Activated CD4-positive, CD25-positive, alpha-beta regulatory T cell treated with anti-CD3 and anti-CD28 coated beads, Interleukin-2, amount 50 U/mL, for 16 hours (primary cell): ENCODE measurements around the gene RPL28.
"Not testable (repeated sequence)": the region's sequence is repeated elsewhere in the genome, so short reads cannot be mapped to it uniquely, and the experiment has no call there.

ENCODE experiments used
- DNase-seq: peaks from one replicate; pipeline ENCODE4 v3.0.0-alpha.2; 2020; ENCODE audit warnings: low read depth, low spot score

The RPL28 gene

GRCh38 chr19:55391702-55392615 lies 6.2 kb downstream of the RPL28 start:
- DNase-seq = no peak

DNA sequence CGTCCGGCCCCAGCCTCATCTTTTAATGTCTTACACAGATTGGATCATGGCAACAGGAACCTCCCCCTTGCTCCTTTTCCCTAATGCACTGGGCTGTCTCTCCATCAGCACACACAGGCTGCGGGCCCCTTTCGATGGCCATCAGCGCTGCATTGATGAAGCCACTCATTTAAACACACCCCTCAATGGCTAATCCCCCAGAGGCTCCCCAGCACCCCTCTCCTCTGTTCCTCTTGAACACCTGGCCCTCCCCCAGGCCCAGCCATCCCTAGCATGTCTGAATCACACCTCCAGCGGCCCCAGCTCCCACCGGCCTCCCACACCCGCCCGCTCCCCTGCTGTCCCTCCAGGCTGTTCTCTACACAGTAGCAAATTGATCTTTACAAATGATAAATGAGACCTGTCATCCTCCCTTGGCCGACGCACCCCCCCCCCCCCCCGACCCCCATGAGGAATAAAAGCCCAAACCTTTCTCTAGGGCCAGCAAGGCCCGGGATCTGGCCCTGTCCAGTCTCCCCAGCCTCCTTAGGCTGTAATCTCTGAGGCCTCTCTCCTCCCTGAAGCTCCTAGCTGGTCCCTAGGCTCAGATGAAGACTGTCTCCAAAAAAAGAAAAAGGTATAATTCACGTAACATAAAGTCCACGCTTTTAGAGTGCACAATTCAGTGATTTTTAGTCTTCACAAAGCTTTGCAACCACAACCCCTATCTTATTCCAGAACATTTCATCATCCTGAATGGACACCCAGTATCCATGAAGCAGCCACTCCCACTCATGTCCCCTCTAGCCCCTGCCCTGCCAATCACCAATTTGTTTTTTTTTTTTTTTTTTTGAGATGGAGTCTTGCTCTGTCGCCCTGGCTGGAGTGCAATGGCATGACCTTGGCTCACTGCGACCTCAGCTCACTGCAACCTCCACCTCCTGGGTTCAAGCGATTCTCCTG lies 7.4 kb downstream of the RPL28 start:
- no peak for DNase-seq

GRCh38 chr19:55398200-55398925 lies 12.6 kb downstream of the RPL28 start:
- no peak for DNase-seq

DNA sequence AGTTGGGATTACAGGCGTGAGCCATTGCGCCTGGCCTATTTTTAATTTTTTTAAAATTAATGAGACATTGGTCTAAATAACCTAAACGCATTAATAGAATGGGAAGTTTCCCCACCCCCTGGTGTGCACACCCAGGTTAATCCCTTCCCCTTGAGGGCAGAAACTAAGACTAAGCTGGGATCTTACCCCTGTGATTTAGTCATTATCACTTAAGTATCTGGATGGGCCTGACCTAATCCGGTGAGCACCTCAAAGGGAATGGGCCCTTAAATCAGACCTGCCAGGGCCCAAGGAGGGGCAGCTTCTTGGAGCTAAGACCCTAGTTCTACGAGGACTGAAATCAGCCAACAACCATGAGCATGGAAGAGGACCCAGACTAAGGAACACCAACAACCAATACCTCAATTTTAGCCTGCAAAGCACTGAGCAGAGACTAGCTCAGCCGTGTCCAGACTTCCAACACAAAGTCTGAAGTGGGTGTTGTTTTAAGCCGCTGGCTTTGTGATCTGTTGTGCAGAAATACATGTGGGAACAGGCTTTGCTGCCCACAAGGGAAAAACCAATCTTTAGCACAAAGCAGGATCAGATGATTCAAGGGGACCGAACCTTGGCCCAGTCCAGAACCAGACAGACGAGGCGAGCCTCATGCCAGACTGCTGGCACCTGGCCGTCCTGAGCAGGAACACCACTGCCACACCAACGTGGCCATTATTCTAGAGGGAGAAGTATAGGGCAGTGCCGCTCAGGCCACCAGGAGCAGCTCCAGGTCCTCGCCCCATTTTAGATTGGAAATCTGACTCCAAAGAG lies 14.8 kb downstream of the RPL28 start:
- no peak for DNase-seq

DNA sequence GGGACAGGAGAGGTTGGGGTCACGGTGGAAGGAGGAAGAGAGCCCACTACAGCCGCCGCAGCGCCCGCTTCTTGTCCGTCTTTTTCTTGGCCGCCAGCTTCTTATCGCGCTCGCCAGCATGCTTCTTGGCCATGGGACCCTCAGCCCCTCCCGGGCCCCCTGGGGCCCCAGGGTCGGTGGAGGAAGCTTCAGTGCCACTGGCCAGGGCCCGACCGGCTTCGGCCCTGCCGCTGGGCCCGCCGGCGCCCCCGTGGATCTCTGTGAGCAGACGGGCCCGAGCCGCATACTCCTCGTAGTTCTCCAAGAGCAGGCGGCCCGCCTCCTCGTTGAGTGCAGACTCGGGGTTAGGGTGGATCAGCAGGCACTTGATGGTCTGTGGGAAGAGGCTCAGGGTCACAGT lies 15.7 kb downstream of the RPL28 start:
- DNase-seq = not testable (repeated sequence)

DNA sequence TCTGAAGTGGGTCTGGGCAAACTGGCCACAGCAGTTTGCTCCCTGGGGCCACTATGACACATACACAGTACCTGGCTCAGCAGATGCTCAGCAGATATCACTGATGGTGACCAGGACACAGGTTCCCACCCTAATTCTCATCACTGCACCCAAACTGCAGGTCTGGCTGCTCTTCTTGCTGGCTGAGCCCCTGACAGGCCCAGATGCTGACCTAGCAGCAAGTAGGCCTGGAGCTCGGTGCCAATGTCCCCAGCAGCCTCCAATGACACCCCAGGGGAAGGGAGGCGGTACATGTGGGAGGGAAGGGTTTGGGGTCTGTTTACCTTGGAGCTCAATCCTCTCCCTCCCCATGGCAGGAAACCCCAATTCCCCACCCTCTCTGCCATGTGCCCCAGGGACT lies 16.8 kb downstream of the RPL28 start:
- no peak for DNase-seq

DNA sequence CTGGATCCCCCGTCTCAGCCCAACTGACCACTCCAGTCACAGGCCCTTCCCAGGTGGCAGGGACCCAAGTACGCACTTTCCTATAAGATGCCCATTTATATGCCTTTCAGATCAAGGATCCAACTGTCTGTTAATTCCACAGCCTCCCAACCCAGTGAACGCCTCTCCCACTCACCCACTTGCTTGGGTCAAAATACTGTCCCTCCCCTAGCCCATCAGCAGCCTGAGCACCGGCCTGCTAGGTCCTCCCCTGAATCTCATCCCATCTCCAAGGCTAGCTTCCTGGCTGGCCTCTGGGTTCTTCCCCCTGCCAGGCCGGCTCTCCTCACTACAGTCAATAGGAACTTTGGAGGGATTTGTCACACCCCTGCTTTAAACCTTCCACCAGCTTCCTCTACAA lies 19.9 kb downstream of the RPL28 start:
- no peak for DNase-seq

DNA sequence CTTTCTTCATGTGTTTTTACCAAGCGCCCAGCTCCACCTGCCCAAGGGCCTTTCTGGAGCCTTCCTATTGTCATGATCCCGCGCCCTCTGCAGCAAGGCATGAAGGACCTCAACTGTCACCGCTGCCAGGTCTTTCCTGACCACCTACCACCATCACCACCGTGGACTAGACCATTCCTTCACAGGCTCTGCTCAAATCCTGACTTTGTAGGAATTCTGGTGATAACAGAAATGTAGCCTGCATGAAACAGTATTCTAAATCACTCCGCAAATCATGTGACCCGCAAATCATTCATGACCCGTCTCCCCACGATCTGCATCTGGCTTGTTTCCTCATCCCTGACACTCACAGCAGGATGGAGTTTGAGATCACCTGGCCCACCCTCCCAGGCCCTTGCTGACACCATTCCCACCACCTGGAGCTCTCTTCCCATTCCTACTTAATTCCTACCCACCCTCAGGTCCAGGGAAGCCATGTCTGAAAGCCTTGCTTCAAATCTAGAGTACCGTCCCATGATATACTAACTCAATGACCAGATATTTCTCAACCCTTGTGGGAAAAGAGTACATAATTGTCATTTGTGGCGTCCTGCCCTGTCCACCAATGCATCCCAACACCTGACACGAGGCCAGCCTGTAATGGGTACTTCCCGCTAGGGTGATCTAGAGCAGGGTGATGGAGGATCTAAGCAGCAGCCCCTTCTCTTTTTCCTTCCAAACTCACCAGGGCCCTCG lies 20.5 kb downstream of the RPL28 start:
- no peak for DNase-seq

DNA sequence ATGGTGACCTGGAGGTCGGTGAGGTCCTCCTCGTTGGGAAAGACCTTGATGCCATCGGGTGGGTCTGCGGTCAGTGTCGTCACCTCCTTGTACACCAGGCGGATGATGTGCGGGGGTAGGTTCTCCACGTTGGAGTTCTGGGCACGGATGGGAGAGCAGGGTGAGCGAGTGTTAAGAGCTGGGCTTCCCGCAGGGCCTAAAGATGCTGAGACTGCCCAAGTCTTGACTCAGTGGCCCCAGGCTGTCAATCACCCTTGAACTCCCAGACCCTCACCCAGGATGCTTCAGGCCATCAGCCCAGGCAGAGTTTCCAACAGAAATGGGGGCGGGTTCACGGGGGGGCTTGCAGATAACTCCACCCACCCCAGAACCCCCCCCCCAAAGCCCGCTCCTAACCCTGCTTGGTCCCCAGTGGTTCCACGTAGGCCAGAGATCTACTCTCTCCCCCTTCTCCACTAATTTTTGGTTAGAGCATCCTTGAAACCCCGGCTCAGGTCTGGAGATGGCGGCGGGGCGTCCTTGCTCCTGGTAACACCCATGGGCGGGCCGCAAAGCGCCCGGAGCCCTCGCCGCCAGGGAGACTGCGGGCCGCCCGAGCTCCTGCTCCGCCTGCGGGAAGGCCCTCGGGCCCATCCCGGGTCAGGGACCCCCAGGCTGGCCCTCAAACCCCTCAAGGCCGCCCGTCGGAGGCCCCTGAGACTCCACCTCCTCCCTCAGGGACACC lies 21.3 kb downstream of the RPL28 start:
- DNase-seq = no peak

DNA sequence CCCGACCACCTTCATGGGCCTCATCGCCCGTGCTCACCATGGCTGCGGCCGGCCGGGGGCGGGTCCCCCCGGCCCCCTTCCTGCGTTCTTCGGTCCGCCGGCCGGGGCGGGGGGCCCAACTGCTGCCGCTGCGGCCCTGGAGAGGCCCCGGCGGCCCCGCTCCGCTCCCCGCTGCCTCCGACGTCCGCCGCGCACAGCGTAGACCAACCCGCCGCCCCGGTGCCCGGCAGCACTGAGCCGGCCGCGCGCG lies 21.7 kb downstream of the RPL28 start, which contains the start of gene UBE2S:
Gene UBE2S, minus strand, starts transcription at position 239 of the 250 bp plus-strand sequence. Its CDS starts 199 bp downstream, at position 40.
- DNase-seq = not testable (repeated sequence)

- peak; percentile 95 for DNase-seq
Measured at GRCh38 chr19:55407800-55408532, 22.2 kb downstream of the RPL28 start.

GRCh38 chr19:55408533-55408872 lies 22.8 kb downstream of the RPL28 start:
- DNase-seq = no peak

DNA sequence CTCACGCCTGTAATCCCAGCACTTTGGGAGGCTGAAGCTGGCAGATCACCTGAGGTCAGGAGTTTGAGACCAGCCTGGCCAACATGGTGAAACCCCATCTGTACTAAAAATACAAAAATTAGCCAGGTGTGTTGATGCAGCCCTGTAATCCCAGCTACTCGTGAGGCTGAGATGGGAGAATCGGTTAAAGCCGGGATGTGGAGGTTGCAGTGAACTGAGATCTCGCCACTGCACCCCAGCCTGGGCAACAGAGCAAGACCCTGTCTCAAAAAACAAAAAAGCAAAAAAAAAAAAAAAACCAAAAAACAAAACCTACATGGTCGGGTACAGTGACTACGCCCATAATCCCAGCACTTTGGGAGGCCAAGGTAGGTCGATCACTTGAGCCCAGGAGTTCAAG lies 23.4 kb downstream of the RPL28 start:
- not testable (repeated sequence) for DNase-seq

GRCh38 chr19:55410168-55410567 lies 24.4 kb downstream of the RPL28 start:
- no peak for DNase-seq

DNA sequence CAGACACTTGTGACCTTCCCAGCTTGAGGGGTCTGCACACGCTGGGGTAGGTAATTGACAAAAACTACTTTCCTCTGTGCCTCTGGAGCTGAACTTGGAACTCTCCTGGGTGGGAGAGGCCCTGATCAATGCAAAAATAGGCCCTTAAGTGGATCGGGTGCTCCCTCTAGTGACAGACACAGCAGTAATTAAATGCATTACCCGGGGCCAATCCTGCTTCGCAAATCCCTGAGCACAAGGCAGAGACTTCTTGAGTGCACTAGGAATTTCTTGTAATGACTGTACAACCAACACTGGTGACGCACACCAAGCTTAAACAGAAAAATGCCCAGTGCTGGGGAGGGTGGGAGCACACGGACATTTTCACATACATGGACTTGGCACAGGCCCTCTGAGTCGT lies 32.5 kb downstream of the RPL28 start:
- peak; percentile 21 for DNase-seq

GRCh38 chr19:55419103-55419502 lies 33.4 kb downstream of the RPL28 start:
- DNase-seq = no peak

GRCh38 chr19:55419624-55420236 lies 34.0 kb downstream of the RPL28 start:
- no peak for DNase-seq

DNA sequence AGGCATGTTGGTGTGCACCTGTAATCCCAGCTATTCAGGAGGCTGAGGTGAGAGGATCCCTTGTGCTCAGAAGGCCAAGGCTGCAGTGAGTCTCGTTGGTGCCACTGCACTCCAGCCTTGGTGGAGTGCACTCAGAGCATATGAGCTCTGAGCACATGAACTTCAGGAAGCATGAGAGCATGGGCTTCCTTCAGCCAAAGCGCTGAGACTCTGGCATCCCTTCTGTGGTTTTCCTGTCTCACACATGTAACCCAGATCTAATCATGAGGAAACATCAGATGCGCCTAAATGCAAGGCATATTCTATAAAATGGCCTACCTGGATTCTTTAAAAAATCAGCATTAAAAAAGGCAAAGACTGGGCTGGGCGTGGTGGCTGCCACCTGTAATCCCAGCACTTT lies 35.5 kb downstream of the RPL28 start:
- not testable (repeated sequence) for DNase-seq
